ENCODE data around the gene NOTCH3.

DNA sequence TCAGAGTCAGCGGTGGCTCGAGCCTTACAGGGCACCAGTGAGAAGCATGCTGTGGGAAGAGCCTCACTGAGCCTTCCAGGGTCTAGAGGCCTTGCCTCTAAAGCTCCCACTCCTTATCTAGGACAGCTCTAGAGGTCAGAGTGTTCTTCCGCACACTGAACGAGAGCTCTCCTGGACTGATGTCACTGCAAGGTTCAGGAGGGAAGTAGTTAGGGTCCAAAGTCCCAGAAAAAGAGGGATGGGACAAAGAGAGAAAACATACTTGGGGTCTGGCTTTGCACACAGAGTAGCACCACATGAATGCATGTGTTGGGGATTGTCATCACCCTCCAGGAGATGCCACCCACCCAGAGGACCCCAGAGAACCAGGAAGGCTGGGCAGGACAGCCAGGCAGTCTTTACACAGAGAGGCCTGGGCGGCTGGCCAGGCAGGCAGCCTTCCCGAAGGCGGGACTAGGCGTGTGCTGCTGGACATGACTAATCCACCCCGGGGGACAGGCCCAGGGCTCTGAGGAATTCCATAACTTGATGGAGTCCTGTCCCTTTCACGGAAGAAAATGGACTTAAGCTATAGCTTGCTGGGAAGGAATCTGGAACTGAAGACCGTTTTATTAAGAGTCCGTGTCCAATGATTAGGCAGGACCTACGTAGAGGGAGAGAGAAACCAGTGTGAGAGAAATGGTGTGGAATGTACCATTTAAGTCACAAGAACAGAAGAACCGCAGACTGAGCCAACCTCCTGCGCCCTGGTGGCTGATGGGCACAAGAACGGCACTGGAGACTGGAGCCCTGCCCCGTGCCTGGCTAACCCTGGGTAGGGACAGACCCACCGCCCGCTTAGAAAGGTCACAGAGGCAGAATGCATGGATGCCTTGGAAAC lies 48.1 kb upstream of the NOTCH3 start:
- TF ChIP-seq, protein P1, sequence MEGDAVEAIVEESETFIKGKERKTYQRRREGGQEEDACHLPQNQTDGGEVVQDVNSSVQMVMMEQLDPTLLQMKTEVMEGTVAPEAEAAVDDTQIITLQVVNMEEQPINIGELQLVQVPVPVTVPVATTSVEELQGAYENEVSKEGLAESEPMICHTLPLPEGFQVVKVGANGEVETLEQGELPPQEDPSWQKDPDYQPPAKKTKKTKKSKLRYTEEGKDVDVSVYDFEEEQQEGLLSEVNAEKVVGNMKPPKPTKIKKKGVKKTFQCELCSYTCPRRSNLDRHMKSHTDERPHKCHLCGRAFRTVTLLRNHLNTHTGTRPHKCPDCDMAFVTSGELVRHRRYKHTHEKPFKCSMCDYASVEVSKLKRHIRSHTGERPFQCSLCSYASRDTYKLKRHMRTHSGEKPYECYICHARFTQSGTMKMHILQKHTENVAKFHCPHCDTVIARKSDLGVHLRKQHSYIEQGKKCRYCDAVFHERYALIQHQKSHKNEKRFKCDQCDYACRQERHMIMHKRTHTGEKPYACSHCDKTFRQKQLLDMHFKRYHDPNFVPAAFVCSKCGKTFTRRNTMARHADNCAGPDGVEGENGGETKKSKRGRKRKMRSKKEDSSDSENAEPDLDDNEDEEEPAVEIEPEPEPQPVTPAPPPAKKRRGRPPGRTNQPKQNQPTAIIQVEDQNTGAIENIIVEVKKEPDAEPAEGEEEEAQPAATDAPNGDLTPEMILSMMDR (IDR thresholded peaks at IDR 0.05; ENCODE audit: low read length) = no peak
- TF ChIP-seq EZH2 (optimal IDR thresholded peaks at IDR 0.05; ENCODE audit: low read depth, low read length) = no peak
- no peak for TF ChIP-seq EZH2phosphoT487 (IDR thresholded peaks at IDR 0.05; ENCODE audit: low read length)

All from MM.1S (cell line).